ENCODE data around the gene CNTN5. TPM values are rescaled to one million over a fixed set of nuclear protein-coding genes. Genes with fewer than 3 reads are reported as not detected.

CNTN5 gene
- total and polyA plus RNA-seq, 10 of the 15 experiments (the other 5 are each of a cell fraction or from before 2014, with no cell fraction given) = 0.01 TPM; not detected in 9

DNA sequence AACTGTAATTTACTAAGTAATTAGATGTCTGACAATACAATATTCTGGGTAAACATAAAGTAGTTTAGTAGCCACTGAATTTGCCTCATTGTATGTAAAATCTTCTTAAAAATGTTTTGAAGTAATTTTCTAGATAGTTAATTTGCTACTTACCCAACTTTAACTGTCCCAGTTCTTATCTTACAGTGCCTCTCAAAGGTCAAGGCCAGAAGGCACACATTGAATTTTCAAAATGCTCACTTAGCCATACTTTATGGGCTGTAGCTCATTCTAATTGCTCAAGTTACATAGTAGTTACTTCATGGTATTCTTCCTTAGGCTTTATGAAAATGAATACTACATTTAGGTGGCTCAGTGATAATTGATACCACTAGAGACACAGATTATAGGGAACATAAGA lies 666.6 kb downstream of the CNTN5 start:
- Histone ChIP-seq H3K4me2 (ENCODE audit: control insufficient read depth, insufficient read depth) (no peak overlapping the region), H3K4me1 (ENCODE audit: control insufficient read depth, insufficient read depth, low read length) (no peaks in the 10 kb centered on the region), H3K79me2 (ENCODE audit: control insufficient read depth, insufficient read depth, low read length) (no peaks in the 10 kb centered on the region), H2AFZ (ENCODE audit: control insufficient read depth, low read depth, low read length) (no peak overlapping the region), H3K4me3 (no peak overlapping the region), H3K27me3 (replicated peaks in 1 of 2; ENCODE audit: control insufficient read depth in 2 of 2, insufficient read depth in 2 of 2, low read length in 1 of 2) (no peaks in the 10 kb centered on the region), H3K9me3 (replicated peaks; ENCODE audit: control insufficient read depth, insufficient read depth, low read length) (no peaks in the 10 kb centered on the region), H3K9ac (ENCODE audit: control insufficient read depth, insufficient read depth, low read length) (no peak overlapping the region), H4K20me1 (ENCODE audit: control insufficient read depth, insufficient read depth) (no peaks in the 10 kb centered on the region), H3K27ac (ENCODE audit: control insufficient read depth, insufficient read depth) (no peak overlapping the region), H3K36me3 (ENCODE audit: control insufficient read depth in 2 of 2, insufficient read depth in 2 of 2, low read length in 1 of 2) (no peaks in the 10 kb centered on the region)
- no TSS peak for BruUV-seq (replicated peaks)
- ChIA-PET POLR2A (no interaction called here), RAD21 (ENCODE audit: unreplicated experiment) (interaction anchor here (1.1 to 2.2 kb wide), 5 partner anchors 116 to 672 kb away, joined by 3 to 5 read pairs (median 4); no protein-coding TSS in a partner anchor), CTCF (interaction anchor here (0.6 to 2.3 kb wide), 15 partner anchors 12 to 1750 kb away, joined by 3 to 7 read pairs (median 4); no protein-coding TSS in a partner anchor), SMC1A (ENCODE audit: uncharacterized antibody, unreplicated experiment) (interaction anchor here (0.7 to 2.9 kb wide), 19 partner anchors 10 to 672 kb away, joined by 3 to 11 read pairs (median 4); no protein-coding TSS in a partner anchor)
- ATAC-seq = peak; percentile 39; the same call in 1 of the 3 replicates
- intact Hi-C loops (cut with micrococcal nuclease; ENCODE audit: unreplicated experiment) = no loop called here
- TF ChIP-seq, protein P1, sequence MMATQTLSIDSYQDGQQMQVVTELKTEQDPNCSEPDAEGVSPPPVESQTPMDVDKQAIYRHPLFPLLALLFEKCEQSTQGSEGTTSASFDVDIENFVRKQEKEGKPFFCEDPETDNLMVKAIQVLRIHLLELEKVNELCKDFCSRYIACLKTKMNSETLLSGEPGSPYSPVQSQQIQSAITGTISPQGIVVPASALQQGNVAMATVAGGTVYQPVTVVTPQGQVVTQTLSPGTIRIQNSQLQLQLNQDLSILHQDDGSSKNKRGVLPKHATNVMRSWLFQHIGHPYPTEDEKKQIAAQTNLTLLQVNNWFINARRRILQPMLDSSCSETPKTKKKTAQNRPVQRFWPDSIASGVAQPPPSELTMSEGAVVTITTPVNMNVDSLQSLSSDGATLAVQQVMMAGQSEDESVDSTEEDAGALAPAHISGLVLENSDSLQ (IDR thresholded peaks at IDR 0.05) = no peak
- peak; percentile 59 for TF ChIP-seq RAD21 (IDR thresholded peaks at IDR 0.05; ENCODE audit: insufficient read depth, low read depth, low read length)
- TF ChIP-seq SMARCA5 (IDR thresholded peaks at IDR 0.05) = no peak
- TF ChIP-seq, protein P2, sequence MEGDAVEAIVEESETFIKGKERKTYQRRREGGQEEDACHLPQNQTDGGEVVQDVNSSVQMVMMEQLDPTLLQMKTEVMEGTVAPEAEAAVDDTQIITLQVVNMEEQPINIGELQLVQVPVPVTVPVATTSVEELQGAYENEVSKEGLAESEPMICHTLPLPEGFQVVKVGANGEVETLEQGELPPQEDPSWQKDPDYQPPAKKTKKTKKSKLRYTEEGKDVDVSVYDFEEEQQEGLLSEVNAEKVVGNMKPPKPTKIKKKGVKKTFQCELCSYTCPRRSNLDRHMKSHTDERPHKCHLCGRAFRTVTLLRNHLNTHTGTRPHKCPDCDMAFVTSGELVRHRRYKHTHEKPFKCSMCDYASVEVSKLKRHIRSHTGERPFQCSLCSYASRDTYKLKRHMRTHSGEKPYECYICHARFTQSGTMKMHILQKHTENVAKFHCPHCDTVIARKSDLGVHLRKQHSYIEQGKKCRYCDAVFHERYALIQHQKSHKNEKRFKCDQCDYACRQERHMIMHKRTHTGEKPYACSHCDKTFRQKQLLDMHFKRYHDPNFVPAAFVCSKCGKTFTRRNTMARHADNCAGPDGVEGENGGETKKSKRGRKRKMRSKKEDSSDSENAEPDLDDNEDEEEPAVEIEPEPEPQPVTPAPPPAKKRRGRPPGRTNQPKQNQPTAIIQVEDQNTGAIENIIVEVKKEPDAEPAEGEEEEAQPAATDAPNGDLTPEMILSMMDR (IDR thresholded peaks at IDR 0.05 in 2 of 3, conservative IDR thresholded peaks at IDR 0.05 in 1 of 3; ENCODE audit: control insufficient read depth in 2 of 3, extremely low read depth in 1 of 3, insufficient read depth in 1 of 3, low read depth in 3 of 3, low read length in 3 of 3) = peak in 1 of 3 experiments; percentile 30; a peak in 2 of 6 replicates
- in situ Hi-C loops (cut with MboI) = no loop called here
- FAIRE-seq = no peak
- no peak for DNase-seq (ENCODE audit: low read depth, low spot score)
